Hypothalamus (tissue), 51 donors: Measurements from ENCODE around the gene NSDHL.

Experiments used
- DNase-seq, 51 donors: peaks; one replicate each; lab custom pipeline; 2025; lab: John Stamatoyannopoulos, UW

NSDHL gene

DNA sequence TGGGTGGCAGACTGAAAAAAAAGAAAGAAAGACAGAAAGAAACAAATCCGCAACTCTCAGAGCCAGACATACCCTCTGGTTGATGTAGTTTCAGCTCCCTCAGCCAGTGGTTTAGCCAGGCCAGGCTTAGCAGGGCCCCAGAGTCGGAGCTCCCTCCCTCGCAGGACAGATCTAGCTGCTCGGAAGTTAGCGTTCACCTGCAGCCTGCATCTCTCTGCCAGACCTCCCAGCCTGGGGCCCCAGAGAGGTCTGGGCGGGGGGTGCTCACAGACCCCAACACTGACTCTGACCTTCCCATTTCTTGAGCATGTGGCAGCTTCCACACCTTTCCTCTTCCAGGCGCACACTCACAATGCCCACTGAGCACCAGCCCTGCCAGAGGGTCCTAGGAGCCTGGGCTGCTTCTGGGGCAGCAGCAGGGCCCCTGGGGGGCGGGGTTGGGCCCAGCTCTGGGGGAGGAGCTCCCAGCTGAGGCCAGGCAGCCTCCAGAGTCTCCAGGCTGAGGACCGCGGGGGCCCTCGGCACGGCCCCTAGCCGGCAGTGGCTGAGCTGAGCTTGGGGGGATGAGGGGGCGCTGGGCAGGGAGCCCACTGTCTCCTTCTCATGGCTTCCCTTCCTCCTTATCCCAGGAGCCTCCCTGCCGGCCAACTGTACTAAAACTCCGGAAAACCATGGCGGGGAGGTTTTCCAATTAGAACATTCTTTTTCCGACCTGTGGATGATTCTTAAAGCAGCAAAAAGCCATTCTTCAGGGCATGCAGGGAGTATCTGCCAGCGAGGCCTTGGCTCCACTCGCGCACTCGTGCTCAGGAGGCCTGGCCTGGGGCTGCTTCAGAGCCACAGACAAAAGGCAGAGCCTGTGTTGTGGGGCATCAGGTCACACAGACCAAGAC, 62.4 kb downstream of the NSDHL start:
- no peak for DNase-seq

DNA sequence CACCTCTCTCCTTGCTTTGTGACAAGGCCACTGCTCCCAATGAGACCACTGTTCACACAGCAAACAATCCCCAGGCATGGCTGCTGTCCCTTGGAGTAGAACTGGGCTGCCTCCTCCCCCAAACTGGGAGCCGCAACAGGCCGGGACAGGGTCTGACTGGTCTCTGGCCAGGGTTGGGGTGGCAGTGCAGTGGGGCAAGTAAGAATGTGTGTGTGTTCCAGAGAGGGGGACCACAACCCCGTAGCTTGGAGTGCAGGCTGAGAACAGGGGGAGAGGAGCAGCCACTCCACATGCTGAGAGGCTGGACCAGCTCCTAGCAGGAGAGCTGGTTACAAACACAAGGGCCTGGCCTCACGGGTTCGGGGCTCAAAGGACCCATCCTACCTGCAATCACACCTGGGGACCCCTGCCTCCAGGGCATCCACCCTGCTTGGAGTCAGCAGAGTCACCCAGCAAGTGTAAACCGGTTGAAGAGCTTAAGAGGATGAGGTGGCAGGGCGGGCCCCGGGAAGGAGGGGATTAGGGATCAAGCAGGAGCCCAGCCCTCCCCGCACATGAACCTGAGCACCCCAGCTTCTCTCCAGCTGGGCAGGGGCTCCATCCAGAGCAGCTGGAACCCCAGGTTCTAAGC, 63.2 kb downstream of the NSDHL start:
- DNase-seq, result no peak

DNA sequence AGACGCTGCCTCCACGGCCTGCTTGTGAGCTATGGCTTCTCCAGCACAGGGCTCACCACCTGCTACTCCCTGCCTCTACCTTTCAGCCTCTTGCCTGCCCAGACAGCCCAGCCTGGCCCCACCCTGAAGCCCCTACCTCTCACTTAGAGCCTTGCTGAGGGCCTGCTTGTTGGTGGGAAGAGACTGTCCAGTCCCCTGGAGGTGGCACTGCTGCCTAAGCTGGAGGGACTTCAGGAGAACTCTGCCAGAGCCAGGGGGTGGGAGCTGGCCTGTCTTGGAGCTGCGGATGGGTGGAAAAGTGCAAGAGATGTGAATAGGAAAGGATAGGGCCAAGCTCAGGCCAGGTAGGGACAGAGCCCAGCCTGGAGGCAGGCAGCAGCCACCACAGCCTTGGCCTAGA, 64.3 kb downstream of the NSDHL start:
- no peak for DNase-seq

DNA sequence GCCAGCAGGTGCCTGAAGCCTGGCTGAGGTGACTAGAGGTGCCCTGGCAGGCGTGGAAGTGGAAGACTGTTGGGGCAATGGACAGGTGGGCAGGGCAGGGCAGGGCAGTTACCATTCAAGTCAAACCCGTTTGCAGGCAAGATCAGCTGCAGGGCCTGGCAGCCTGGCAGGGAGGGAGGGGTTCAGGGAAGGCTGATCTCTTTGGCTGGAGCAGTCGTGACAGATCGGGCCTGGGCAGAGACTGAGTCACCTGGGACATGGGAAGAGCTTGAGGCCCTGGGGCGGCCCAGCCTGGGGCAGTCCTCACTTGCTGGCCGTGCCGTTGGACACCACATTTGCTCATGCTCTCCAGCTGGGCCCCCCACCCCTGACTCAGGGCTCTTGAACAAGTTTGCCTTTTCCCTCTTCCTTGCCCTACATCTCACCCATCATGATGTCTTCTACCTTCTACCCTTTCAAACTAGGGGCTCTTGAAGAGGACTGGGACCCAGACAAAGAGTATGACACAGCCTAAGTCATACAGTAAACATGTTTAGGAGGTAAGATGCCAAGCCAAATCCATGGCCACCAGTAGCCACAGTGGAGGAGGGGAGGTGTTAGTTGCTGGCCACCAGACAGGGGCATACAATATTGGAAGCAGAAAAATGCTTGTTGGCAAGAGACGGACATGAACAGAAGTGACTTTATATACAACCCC, 65.0 kb downstream of the NSDHL start:
- DNase-seq, result no peak

DNA sequence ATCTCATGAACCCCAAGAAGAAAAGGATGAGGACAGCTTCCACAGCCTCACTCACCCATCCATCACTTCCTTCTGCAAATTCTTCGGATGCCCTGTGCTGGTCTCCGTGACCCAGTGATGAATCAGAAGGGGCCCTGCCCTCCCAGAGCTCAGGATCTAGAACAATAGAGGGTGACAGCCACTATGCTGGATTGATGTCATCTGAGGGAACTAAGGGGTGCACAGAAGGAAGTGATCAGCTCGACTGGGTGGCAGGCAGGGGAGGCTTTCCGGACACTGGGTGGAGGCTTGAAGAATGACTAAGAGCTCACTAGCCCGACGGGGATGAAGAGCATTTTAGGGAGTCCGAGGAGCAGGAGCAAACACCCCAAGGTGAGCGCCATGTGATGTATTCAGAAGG, 65.6 kb downstream of the NSDHL start:
- no peak for DNase-seq

DNA sequence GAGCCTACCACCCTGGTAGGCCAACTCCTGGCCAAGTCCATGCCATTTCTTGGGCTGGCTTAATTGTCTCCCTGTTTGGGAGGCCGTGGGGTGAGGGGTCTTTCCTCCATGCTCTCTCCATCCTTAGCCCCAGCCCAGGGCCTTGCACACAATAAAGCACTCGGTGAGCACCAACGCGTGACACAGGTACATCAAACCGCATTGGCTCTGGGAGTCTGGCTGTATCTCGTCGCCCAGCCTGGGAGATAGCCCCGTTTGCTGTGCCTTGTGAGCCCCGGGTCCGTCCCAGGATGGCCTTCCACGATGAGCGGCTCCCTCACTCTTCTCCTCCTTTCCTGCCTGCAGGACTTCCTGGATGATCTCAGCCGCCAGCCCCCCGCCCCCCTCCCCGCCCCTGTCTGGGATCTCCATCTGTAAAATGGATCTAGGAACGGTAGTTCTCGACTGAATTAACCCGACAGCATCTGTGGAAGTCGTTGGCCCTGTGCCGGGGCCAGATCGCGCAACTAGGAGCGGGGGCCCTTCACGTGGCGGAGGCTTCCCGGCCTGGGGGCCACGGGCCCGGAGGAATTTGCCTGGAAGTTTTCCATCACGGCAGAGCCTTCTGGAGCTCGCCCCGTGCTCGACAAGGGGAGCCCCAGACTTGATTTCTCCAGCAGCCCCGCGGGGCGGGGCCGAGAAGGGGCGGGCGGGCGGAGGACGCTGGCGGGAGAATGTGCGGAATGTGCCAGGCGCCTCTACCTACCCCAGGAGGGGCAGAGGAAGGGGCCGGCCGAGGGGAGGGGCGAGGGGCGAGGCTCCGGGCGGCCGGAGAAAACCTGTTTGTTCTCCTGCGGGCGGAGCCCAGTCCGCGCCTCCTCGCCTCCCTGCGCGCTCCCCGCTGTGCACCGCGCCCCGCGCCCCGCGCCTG, 66.6 kb downstream of the NSDHL start, which contains the start of gene ZNF185:
Gene ZNF185 (plus strand): TSS at position 846 of the 910 bp plus-strand sequence. CDS start 16,423 bp downstream, outside the sequence.
- DNase-seq, result no peak

DNA sequence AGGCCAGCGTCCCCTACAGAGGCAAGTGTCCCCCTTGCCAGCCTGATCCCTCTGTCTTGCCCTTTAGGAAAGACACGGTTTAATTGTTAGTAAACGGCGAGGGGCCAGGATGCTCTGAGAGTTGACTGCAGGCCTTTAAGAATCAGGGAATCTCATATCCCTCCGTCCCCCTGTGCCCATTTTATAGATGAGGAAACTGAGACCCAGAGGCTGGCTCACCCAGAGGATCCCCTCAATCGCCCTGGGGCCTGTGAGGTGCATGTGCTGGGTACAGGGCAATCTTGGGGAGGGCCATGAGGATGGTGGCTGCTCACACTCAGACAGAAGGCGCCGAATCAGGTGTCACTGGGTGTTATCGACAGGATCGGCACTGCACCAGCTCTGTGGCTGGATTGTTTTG, 67.6 kb downstream of the NSDHL start:
- no peak for DNase-seq

DNA sequence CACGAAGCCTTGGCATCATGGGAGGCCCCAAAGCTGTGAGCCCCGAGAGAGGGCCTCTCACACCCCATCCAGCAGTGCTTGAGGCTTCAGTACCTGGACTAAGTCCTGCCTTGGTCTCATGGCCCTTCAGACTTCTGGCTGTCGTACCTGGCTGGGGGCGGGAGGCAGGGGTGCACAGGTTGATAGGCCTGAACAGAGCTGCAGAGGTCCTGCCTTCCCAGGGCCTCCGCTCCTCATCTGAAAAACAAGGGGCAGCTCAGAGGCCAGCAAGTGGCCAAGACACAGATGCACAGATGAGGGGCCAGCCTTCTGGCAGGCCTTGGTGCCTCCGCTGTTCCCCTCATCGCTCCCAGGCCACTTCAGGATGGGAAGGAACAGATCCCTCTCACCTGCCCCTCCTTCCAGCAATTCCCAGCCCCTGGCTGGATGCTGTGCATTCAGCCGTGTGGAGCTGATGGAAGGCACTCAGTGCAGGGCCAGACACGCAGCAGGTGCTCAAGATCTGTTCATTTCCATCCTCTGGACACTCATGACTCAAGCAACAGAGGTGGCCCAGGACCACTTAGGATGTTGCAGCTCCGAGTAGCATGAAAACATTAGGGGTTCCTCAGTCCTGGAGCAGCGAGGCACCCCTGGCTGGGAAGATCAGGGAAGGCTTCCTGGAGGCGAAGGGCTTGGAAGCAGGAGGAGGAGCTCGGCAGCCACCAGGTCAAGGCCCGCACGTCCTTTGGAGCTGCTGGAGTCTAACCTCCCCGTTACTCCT, 68.4 kb downstream of the NSDHL start:
- DNase-seq, result no peak

DNA sequence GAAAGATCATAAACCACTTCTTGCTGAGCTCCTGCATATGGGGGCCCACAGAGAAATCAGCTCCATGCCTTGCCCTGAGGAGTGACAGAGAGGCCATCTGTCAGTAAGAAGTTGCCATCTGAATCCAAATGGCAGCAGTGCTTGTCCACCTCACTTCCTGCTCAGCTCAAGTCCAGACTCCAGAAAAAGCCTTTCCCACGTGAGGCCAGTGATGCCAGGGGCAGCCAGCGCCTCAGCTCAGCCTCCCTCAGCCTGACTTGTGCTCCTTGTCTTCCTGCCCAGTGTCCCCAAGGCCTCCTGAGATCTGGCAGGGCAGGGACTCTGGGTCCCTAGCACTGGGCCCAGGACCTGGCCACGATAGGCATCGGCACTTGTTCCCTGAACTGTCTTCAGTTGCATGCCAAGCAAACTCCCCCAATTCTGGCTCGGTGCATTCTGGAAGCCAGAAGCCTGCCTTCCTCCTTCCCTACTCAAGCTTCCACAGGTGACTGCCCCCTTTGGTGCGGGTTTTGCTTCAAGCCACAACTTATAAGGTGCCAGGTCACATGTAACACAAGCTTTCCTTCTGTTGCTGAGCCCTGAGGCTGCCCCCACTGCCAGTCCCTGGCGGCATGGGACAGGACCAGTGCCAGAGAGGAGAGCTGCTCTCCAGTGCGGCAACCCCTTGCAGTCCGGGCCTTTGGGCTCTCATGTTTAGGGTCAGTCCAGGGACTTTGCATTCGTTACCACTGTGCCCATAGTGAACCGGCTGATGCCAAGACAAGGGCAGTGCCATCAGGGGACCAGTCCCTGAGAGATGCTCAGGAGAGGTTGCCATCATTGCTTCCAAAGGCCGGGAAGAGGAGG, 69.2 kb downstream of the NSDHL start:
- no peak for DNase-seq

DNA sequence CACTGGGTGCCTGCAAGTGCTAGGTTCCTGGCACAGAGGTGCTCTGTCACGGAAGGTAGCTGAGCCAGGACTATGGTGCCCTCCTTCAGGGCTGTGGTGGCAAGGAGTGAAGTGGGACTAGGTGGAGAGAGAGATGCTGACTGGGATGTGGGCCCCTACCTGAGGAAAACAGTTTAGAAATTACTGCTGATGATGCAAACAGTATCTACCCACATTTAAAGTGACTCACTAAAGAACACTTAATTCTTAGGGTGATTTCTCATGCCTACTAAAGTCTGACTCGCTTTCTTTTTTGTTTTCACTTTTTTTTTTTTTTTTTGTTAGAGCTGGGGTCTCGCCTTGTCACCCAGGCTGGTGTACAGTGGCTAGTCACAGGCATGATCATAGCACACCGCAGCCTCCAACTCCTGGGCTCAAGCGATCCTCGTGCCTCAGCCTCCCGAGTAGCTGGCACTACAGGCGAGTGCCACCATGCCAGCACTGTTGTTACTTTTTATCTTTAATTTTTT, 70.1 kb downstream of the NSDHL start:
- no peak for DNase-seq

DNA sequence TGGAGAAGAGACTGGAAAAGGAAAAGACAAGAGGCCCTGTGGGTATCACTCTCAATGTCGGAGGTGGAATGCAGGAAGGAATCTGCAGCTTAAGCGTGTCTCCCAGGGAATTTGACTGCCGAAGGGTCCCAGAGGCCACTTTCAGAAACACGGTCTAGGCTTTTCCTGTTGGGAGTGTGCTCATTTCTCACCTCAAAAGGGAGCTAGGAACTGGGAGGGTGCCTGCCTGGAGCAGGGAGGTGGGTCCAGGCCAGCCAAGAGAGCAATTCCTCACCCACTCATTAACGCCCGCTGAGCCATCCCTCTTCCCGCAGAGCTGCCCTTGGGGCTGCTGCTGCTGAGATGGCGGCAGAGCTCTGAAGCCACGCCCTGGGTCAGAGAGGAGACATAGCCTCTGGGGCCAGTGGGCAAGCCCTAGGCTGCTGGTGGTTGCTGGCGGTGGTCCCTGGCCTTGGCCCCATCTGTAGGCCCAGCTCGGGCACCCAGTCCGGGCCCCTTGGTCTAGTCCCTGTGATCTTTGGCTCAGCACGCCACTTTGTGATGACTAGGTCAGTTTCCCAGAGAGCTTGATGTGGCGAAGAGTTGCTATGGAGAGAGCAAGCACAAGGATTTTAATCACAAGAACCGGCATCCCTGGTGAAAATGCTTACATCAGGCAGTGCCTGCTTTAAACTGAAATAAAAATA, 71.1 kb downstream of the NSDHL start:
- no peak for DNase-seq

DNA sequence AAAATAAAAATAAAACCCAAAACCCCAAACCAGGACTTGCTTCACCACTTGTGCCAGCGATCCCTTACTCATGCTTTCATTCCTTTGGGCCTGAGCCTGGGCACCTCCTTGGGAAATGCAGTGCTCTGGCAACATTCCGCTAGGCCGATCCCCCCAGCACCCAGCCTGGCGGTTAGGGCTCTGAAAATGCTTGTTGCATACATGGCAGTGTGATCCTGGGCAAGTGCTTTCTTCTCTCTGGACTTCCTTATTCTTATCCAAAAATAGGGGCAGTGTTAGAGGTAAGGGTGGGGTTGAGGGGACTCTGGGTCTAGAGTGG, 71.6 kb downstream of the NSDHL start:
- no peak for DNase-seq

DNA sequence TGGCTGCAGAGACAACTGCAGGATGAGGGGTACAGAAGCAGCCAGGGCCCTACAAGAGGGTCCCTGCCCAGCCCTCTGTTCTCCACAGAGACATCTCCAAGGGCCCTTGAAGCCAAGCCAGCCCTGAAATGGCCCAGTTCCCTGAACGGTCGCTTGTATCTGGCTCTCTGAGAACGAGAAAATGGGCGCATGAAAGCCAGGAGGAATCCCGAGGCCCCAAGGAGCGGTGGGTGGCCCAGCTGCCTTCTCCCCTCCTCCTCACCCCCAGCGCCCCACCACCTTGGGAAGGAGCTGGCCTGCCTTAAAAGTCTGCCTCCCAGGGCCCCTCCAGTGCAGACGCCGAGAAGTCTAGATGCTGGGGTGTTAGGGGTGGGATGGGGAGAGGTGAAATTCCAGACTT, 72.7 kb downstream of the NSDHL start:
- DNase-seq, result no peak

DNA sequence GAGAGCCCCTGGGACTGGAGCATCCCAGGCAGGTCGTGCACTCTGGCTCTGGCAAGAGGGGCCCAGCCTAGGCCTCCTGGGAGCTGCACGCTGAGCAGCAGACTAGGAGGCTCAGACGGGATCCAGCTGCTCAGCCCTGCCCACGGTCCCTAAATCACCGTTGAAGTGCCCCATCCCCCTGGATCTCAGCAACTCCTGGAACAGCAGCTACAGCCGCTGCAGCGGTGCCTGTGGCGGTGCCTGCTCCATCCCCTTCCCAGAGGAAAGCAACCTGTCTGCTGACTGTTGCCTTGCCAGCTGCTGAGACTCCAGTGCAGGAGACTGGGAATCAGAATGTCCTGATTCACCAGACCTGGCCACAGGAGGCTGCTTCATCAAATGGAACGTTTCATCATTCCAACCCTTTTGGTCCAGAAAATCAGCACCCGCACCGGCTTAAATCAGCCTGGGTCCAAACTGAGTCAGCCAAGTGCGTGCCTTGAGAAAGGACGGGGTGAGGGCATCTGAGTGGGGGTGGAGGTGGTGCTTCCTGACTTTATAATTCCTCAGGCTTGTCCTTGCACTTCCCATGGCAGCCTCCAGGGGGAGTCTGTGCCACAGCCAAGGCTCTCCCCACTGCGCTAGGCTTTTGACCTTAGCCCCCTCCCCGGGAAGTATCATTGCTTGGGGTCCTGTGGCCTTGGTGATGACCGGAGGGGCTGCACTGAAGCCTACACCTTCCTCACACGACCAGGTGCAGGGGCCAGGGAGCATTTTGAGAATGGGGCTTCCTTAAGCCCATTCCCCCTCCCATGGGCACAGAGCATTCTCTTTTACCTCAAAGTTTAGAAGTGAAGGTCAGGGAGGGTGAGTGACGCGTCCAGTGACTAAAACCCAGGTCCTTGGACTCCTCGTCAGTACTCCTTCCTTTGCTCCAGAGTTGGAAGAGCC, 73.6 kb downstream of the NSDHL start:
- peak in 25 of 51 donors; percentile 3 to 49 (median 19) for DNase-seq

DNA sequence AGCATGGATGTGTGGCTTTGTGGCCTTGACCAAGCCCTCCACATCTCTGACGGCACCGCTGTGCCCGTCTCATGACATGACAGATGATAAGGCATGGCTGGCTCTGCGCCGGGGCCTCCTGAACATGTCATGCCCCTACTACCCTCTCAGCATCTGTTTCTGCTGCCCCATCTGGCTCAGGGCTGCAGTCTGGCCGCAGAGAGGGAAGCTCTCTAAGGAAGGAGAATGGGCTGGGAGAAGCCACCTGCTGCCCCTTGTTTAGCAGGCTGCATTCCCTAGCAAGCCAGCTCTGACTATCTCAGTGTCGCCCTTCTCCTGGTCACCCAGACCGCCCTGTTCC, 74.2 kb downstream of the NSDHL start:
- DNase-seq, result no peak

DNA sequence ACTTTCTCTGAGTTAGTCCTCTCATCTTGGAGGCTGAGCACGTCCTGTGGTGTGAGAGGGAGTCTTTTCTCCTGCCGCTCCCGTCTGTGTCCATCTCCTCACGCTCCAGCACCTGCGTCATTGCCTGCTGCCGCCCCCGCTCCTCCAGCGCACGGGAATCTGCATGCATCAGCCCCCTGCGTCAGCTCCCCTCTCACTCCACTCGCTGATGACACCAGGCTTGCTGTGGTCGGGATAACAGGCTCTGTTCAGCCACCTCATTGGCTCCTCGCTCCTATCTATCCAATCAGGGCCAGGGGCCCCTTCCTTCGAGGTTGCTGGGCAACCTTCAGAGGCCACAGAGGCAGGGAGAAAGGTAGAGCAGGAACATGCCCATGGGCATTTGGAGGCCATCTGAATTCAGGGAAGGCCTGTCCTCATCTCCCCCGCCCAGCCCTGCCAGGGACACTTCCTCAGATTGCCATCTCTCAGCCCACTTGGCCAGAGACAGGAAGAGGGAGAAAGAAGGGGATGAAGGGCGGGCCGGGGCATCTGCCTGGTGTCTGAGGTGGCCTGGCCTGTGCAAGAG, 76.3 kb downstream of the NSDHL start:
- DNase-seq, result peak in 27 of 51 donors; percentile 1 to 59 (median 26)

DNA sequence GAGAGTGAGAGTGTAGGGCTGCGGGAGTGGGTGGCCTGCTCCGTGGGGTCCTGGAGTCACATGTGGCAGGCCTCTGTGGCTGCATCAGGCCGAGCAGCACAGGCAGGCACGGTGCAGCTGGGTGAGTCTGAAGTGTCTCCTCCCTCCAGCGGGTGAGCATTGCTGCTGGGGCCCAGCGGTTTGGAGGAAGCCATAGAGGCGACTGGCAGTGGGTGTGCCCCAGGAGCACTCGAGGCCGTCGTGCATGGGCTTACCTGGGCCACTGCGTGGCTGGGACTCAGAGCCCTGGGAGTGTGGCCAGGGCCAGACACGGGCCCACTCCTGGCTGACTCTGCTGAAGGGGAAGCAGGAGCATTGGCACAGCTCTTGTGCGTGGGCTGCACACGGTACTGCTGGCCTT, 77.6 kb downstream of the NSDHL start:
- no peak for DNase-seq
